Stimulated activated CD8-positive, alpha-beta memory T cell treated with anti-CD3 and anti-CD28 coated beads, Interleukin-12 subunit alpha, Interleukin-12 subunit beta, amount 100 ng/mL, for 4 hours (primary cell): ENCODE measurements around the gene NRG2.

Experiments used
- DNase-seq: peaks from one replicate; pipeline ENCODE4 v3.0.0-alpha.2; 2020; ENCODE audit warnings: low read depth

Gene NRG2

GRCh38 chr5:140010798-140011197 lies 32.3 kb downstream of the NRG2 start:
- no peak for DNase-seq

DNA sequence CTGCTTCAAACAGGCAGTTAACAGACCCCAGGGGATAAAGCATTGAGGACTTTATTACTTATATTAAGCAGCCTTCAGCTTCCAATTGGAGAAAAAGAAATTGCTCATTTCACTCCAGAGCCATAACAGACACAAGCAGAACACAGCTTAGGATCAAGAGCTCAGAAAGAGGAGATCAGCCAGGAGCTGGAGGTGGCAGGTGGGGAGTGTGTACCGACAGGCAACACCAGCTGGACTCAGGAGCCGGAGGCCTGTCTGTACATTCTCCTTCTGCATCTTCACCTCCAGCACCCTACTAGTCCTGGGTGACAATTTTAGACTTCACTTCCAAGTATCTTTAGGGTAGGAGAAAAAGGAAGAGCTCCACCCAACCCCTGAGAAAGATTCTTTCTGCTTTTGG lies 35.8 kb downstream of the NRG2 start:
- DNase-seq = no peak

- DNase-seq = no peak
Observed at GRCh38 chr5:140005145-140005591, 37.9 kb downstream of the NRG2 start.

GRCh38 chr5:140004174-140004573 lies 38.9 kb downstream of the NRG2 start:
- no peak for DNase-seq

GRCh38 chr5:140003519-140003918 lies 39.6 kb downstream of the NRG2 start:
- DNase-seq = no peak

DNA sequence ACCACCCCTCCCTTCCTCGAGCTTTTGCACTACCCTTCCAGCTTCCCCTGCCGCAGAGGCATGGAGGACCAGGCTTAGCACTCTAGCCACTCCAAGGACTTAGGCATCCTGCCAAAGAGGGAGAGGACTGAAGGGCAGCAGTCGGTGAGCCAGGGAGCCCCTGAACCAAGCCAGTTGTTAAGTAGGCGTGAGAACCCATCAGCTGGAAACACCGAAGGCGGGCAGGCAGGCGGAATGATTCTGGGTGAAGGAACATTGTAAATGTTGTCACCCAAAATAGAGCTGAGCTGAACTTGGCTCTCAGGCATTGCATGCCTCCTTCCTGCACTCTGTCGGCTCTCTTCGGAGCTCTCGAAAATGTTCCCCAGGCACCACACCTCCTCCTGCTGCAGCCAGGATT lies 42.8 kb downstream of the NRG2 start:
- no peak for DNase-seq

DNA sequence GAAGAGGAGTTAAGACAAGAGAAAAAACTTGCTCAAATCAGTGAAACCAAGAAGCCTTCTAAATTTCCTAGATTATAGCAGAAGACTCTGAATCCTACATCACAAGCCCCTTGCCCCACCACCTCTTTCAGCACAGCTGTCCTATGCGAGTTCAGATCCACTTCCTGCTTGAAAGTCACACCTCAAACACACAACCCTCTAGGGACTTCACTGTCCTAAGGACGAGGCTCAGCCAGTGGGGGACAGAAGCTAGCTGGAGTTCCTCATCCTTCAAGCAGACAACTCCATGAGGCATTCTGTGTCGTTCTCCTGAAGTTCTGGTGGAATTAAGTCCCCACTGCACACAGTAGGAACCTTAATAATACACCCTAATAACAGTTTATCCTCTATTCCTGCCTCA lies 44.3 kb downstream of the NRG2 start:
- no peak for DNase-seq

DNA sequence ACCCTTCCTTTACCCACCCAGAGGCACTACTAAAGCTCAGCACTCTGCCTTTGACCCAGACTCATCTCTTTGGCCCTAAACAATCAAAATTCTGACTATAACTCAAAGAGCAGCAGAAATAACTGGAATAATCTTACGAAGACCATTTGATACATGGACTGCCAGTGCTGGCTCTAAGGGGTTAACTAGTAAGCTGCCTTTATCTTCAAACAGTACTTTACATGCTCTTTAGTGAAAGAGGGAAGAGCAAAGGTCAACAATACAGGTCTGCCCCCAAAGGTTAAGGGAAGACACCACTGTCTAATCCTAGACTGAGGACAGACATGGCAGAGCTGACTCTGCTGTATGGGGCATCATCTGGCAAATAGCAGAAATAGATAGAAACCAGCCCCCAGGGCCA lies 45.8 kb downstream of the NRG2 start:
- no peak for DNase-seq

DNA sequence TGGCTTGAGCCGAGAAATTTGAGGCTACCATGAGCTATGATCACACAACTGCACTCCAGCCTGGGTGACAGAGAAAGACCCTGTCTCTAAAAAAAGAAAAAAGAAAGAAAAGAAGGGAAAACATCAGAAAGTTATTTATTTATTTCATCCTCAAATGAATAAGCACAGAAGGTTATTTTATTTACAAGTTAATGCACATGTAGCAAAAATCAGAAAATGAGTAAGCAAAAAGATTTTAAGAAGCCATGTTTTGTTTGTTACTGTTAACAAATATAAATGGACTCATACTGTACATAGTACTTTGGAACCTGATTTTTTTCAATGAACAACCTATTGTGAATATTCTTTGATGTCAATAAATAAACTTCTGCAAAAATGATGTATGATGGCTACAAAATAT lies 47.2 kb downstream of the NRG2 start:
- DNase-seq = no peak

DNA sequence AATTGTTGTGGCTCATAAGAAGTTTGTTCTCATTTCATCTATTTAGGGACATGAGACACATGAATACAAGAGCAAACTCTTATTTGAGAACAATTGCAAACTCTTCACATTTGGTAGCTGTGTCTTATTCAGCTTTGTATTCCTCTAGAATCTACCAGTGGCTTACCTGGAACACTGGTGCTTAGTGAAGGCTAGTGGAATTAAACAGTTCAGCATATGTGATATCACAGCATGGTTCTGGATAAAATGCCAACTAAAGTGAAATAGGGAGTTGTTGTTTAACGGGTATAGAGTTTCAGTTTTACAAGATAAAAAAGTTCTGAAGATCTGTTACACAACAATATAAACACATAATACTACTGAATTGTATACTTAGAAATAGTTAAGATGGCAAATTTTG lies 48.9 kb downstream of the NRG2 start:
- no peak for DNase-seq

- DNase-seq = no peak
Observed at GRCh38 chr5:139985733-139986132, 57.4 kb downstream of the NRG2 start.

DNA sequence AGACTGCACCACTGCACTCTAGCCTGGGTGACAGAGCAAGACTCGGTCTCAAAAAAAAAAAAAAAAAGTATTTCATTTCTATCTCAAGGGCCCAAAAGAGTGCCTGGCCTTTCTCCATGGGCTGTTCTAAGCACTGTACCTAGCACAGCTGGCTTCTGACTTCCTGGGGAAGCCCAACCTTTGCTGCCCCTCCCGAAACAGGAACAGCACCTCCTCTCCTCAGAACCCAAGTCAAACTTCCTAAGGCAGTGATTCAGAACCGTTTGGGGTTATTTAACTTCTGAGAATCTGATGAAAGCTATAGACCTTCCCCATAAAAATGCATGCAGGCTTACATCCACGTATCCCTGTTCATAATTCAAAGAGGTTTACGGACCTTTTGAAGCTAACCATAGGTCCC lies 57.8 kb downstream of the NRG2 start:
- no peak for DNase-seq

GRCh38 chr5:139984816-139985215 lies 58.3 kb downstream of the NRG2 start:
- no peak for DNase-seq

DNA sequence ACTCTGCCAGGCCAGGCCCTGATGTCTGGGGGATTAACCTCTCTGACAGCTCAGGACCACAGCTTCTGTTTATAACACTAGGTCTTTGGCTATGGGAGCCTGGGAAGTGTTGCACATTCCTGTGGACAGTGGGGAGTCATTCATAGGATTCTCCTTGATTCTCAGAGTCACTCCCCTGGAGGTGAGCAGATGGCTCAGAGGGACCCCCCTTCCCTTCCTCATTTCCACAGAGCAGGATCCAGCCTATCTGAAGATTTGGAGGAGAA lies 60.2 kb downstream of the NRG2 start:
- DNase-seq = no peak

- no peak for DNase-seq
Observed at GRCh38 chr5:139982157-139982974, 60.7 kb downstream of the NRG2 start.

- DNase-seq = no peak
Observed at GRCh38 chr5:139980765-139981164, 62.3 kb downstream of the NRG2 start.

DNA sequence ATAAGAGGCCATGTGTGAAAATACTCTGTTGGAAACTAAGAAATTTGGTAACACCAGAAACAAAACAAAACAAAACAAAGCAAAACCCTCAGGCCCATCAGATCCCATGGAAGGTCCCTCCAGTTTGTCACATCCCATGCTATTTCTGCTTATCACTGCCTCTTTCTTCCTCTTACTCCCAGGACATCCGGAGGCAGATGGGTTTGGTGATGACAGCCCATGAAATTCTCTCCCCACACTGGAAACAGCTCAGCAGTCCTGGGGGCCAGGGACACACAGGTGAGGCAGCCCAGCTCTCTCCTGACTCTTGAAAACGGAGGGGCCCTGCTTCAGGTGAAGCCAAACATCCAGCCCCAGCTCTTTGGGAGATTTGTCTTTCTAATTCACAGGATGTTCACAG lies 63.2 kb downstream of the NRG2 start:
- DNase-seq = no peak

- DNase-seq = no peak
Observed at GRCh38 chr5:139979518-139979917, 63.6 kb downstream of the NRG2 start.

GRCh38 chr5:139976703-139977102 lies 66.4 kb downstream of the NRG2 start:
- no peak for DNase-seq

DNA sequence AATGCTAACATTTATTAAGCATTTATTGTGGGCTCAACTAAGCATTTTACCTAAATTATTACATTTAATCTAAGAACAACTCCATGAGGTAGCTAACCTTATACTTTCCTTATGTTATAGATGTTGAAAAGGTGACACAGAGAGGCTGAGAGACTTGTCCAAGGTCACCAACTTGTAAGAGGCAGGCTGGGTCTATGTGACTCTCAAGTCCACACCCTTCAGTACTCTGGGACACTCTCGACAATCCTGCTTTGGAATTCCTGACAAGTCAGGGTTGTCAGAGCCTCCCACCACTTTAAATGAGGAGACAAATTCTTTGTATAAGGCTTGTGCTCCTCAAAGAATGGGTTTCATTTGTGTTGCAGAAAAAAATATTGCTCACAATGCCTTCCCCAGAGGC lies 67.2 kb downstream of the NRG2 start:
- DNase-seq = no peak

GRCh38 chr5:139975306-139975705 lies 67.8 kb downstream of the NRG2 start:
- no peak for DNase-seq

DNA sequence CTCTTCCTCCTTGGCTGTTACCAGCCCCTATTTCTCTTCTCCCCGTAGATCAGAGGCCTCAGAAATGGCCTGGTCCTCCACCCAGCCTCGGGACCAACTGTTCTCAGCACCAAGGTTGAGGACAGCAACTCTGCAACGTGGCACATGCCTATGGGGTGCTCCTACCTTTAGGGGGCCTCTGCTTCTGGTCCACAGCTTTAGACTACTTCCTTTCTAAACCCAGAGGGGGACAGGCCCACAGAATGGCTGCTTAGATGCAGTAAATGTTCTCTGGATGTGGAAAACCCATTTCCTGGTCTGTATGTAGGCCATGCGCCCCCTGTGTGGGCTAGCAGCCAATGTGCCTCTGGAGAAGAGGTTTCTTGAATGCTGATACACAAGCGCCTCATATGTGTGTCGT lies 68.4 kb downstream of the NRG2 start:
- DNase-seq = no peak

GRCh38 chr5:139971202-139971725 lies 71.8 kb downstream of the NRG2 start:
- no peak for DNase-seq

DNA sequence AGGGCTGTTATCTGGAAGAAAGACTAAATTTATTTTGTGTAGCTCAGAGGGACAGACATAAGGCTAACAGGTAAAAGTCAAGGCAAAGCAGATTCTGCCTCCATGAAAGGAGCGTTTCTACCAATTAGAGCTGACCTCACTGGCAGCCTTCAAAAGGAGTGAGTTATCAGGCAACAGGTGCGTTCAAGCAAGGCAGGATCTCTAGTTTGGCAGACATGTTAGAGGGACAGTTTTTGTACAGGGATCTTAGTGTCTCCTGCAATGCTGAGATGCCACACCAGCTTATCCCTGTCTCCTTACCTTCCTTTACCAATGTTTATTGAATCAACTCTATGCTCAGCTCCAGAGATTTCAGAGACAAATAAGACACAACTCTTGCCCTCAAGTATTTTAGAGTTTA lies 73.8 kb downstream of the NRG2 start:
- DNase-seq = no peak
